Measurements from ENCODE around the gene SORCS1. TPM values are rescaled to one million over a fixed set of nuclear protein-coding genes. Genes with fewer than 3 reads are reported as not detected.
"Not testable (repeated sequence)": the region's sequence is repeated elsewhere in the genome, so short reads cannot be mapped to it uniquely, and the experiment has no call there.

Gene SORCS1
- total RNA-seq, 1 donor from 2014 or later: 0.12 TPM

DNA sequence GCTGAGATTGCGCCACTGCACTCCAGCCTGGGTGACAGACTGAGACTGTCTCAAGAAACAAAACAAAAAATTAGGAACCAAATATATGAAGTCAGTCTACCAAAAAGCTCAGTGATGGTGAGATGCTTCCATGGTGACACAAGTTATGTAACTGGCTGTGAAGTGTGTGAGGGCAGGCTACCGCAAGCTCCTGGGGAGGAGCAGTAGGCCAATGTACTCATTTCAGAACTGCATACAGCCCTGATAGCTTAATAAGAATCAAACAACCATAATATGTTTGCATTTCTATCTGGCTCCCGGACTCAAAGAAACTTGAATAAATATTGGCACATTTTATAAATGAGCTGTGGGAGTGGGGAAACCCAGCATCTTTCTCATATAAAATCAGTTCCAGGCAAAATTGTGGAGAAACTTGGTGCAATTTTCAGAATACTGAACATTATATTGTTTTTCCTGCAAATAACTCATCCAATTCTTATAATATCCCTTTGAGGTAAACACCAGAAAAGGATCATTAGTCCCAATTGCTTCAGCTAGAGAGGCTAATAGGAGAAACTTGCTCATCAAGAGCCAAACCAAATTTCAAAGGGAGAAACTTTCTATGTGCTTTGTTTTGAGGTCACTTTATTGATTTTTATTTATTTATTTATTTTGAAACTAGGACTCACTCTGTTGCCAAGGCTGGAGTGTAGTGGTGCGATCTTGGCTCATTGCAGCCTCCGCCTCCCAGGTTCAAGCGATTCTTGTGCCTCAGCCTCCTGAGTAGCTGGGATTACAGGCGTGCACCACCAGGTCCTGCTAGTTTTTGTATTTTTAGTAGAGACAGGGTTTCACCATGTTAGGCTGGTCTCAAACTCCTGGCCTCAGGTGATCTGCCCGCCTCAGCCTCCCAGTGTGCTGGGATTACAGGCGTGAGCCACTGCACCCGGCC, 127.0 kb downstream of the SORCS1 start:
- no peak for ATAC-seq

DNA sequence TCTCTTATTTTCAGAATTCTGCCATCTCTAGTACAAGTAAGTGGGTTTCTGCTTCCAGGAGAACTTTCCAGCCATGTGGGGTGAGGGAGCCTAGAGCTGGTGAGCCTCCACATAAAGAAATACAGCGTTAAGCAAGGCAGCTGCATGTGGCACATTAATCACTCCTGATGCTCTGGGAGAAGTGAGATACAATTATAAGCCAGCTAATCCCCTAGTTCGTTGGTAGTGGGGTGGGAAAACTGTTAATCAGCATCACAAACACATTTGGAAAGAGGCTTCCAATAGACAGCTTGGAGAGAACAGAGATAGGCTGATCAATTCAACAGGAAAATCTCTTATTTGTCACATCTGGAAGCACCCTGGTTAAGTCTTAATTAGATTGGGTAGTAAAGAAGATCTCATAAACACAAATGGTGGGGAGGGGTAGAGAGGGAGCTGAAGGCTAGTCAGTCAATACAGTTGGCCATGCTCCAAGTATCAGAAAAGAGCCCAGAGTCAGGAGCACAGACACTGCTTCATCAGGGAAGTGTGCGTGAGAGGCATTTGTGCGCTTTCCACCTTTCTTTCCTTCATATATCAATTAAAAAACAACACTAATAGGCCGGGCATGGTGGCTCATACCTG, 130.6 kb downstream of the SORCS1 start:
- ATAC-seq: no peak

DNA sequence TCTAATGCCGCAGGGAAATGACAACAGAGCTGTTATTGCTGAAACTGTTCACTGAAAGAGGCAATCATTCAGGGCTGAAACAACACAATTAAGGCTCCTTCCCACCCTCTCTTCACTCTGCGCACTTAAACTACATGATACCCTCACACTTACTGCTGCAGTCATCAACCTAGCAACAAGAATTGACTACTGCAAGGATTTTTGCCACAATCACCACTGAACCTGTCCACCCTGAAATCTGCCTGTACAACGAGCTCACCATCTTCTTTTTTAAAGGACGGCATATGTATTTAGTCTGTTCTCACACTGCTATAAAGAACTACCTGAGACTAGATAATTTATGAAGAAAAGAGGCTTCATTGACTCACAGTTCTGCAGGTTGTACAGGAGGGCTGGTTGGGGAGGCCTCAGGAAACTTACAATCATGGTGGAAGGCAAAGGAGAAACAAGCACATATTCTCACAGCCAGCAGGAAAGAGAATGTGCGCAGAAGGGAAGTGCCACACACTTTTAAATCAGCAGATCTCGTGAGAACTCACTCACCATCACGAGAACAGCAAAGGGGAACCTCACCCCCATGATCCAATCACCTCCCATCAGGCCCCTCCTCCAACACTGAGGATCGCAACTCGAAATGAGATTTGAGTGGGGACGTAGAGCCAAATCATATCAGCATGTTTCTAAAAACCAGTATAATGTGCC, 131.7 kb downstream of the SORCS1 start:
- ATAC-seq: no peak

DNA sequence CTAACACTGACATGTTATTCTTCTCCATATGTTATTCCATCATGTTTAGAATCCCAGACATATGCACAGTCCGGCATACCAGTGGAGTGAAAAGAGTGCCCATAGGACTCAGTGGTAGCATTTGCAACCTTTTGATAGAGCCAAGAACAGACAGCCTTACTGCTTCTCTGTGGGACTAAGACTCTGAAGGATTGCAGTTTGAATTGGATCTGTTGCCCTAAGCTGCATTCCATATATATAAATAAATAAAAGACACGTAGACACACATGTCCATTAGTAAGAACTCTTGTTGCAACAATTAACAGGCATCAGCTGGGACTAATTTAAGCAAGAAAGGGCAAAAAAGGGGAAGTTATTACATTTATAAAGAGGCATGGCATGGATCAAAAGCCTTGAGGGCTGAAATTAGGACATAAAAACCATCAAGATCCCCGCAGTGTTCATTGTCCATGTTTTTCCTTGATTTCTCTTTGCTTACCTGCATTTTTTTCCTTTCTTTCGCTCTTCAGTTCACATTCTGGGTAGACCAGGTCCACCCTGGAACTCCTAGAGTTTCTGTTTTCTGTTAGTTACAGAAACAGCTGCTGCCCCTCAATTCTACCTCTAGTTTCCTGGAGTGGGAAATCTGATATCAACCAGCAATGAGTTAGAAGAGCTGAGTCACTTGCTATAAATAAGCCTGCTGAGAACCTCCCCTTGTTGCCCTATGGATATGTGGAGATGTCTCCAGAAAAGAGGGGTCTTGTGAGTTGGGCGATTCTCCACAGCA, 132.4 kb downstream of the SORCS1 start:
- no peak for ATAC-seq

DNA sequence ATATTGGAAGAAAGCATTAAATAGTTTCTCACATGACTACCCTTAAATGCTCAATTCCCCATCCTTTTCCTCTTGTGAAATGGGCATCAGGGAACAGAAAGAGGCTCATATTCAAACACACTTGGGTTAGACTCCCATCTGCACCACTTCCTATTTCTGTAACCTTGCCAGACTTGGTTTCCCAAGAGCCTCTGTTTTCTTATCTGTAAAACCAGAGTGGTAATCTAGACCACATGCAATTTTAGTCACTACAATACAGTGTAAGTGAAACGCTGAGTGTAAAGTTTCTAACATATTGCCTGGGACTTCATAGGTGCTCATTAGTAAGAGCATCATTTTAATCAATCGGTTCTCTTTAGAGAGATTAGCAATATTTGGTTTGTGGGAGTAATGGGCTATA, 136.3 kb downstream of the SORCS1 start:
- ATAC-seq: no peak

DNA sequence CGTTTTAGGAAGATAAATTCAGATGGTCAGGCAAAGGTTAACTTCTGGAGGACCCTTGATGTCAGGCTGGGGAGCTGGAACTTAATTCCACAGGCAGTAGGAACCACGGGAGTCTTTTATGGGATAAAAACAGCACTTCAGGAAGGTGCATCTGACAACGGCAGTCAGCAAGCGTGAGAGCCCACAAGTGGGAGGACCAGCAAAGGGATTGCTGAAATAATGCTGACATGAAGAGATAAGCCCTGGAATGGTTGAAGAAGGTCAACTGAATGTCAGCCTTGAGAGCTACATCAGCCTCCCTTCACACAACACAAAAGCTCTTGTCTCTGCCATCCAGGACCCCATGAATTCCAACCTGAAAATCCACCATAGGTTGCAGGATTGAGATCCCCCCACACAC, 138.8 kb downstream of the SORCS1 start:
- ATAC-seq: no peak

DNA sequence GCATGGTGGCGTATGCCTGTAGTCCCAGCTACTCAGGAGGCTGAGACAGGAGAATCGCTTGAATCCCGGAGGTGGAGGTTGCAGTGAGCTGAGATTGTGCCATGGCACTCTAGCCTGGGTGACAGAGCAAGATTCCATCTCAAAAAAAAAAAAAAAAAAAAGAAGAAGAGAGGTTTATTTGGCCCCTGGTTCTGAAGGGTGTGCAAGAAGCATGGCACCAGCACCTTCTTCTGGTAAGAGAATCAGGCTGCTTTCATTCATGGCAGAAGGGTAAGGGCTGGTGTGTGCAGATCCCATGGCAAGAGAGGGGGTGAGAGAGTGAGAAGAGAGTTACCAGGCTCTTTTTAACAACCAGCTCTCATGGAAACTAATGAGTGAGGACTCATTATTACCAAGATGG, 140.5 kb downstream of the SORCS1 start:
- not testable (repeated sequence) for ATAC-seq

DNA sequence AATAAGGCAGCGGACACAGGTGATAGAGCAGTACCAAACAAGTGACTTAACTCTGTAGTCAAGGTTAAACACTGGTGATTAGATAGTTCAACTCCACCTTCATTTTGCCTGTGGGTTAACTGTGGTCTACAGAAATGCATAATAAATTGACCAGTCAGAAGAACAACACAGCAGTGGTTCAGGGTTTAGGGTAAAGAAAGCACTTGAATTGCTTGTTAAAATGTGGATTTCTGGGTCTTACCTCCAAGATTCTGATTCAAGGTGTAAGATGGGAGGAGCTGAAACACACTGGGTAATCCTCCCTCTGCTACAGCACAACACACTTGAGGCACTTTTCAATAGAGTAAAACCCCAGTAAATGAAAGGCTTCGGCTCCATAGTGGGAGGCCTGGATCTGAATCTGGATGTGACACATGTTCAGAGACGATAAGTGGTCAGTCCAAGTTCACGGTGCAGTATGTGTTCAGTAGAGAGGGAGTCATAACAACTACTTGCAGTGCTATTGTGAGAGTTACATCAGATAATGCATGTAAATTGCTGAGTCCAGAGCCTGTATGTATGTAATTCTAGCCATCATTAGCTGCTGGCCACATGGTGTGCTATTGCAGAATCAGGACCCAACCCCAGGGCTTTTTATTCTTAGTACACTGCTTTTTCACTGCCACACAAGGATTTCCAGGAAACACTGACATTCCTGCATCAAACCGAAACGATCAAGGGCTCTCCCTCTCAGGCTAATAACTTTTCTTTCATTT, 141.7 kb downstream of the SORCS1 start:
- ATAC-seq: no peak

DNA sequence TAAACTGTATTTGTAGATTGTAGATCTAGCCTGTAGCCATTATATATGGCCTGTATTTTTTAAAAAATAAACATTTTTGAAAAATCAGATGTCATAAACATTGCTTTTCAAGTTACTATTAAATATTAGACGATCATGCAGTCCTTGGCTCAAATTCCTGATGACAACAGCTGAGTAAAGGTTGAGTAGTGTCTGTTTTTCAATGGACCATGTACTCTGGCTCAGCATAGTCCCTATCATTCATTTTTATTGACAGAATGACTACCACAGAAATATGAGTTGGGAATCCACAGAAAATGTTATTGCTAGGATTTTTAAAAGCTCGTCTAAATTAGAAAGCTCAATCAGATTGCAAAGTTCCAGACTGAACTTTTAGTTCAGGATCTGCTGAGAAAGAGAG, 145.4 kb downstream of the SORCS1 start:
- ATAC-seq: no peak

DNA sequence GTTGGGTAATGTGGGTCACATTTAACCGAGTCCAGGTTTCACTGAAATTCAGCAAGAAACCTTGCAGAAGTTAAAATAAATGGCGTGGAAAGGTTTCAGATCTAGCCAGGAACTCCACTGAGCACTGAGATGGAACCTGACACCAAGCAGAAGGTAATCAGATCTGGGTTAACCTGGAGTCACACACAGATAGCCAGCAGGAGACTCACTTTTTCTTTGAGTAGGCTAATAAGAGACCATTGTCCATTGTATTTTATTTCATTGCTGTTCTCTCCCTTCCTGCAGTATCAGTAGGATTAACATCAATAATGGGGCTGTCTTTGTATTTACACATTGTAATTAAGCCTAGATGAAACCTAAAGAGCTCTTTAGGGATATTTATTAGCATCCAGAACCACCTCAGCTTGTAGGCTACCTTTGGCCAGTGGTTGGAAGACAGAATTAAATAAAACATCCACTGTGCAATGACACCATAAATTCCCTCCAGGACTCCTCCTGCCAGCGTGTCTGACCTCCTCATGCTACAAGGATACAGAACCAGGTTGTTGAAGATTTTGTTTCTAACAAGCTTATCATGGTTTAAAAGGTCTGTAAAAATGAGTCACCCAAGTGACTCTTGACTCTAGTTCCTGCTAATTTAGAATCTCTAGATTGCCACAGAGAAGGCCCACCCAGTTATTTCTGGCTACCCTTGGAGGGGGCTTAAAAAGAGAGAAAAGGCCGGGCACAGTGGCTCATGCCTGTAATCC, 151.1 kb downstream of the SORCS1 start:
- no peak for ATAC-seq

DNA sequence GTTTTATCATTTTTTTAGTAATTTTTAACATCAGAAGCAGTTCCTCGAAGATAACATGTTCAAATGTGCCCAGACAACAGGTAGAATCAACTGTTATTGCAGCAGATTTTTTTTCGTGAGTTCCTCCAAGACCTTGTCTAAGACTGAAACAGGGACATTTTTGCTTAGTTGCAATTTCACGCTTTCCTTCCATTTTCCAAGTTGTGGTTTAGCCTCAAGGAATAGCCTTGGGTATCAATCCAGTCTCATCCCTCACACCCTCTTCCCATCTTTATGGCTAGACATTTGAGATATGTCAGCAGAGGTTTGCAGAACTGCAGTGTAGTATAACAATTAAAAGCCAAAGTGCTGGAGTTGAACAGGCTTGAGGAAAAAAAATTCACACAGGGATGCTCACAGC, 152.5 kb downstream of the SORCS1 start:
- no peak for ATAC-seq

DNA sequence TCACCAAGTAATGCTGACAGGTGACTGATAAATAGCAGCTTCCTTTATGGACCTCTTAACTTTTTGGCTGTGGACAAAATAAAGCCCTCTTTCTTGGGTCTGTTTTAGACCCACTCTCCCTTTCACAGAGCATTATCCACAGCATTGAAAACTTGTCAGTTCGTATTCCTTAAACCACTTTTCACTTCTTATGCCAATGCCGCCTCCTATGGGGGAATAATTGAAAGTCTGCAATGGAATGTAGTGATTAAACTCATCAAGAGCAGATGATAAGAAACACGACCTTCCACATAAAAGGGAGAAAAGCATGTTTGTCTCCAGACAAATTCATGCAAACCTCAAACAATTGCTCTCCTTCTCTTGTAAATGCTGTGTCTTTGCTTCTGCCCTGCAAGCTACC, 153.4 kb downstream of the SORCS1 start:
- ATAC-seq: no peak

DNA sequence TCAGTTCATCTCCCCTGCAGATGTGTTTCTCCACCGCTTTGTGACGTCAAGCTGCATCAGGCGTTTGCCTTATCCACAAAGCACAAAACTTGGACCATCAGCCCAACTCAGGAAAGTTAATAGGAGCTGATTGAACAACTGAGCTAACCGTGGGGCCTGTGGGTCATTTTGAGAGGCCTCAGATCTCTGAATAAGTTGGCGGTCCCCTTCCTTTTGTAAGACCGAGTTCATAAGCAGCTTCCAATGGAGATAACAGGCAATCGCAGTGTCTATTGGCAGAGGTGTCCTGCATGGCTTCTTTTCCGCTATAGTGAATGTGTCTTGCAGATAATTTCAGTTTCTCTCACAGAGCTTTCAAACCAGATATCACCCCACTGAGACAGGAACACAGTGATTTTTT, 154.0 kb downstream of the SORCS1 start:
- no peak for ATAC-seq

DNA sequence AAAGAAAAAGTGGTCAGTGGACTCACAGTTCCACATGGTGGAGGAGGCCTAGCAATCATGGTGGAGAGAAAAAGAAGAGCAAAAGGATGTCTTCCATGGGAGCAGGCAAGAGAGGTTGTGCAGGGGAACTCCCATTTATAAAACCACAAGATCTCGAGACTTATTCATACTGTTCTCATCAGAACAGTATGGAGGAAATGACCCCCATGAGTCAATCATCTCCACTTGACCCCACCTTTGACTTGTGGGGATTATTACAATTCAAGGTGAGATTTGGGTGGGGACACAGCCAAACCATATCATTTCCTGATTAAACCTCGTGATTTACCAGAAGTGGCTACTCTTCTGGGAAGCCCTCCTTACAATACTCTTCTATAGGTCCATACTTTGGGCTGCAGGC, 160.1 kb downstream of the SORCS1 start:
- no peak for ATAC-seq

DNA sequence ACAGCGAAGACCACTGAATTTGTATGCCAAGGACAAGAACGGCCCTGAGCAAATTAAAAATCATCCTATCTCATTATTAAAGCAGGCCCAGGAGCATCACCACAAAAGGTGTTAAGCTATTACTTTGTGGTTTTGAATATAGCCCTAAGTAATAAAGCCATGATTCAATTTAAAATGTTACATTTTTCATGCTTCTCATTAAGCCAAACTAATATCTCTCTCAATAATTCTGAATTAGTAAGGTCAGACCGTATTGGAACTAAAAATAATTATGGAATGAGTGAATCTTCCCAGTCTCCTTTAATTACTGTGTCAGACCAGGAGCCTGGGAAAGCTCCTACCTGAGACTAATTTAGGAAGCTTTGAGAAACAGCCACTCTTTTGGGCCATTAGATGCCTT, 162.4 kb downstream of the SORCS1 start:
- no peak for ATAC-seq

DNA sequence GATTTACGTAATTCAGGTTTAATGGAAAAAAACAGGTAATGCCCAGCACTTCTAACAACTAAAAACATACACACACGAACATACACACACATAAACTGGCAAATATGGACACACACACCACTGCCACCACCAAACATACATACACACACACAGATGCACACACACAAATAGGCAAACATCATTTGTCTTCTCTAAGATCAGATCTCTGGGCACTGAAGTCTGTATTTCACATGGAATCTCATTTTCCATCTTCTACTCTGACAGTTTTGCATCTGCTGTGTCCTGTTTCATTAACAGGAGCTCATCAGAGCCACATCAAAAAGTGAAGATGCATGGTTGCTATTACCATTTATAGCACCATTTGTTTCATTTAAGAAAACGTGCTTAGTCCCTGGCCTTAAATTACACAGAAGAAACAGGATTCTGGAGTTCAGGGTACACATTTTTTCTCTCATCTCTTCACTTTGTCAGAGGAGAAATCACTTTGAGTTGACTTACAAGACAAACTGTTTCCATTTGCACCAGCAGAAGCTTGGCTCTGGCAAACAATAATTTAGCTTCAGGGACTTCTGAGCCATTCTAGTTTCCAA, 165.3 kb downstream of the SORCS1 start:
- no peak for ATAC-seq

DNA sequence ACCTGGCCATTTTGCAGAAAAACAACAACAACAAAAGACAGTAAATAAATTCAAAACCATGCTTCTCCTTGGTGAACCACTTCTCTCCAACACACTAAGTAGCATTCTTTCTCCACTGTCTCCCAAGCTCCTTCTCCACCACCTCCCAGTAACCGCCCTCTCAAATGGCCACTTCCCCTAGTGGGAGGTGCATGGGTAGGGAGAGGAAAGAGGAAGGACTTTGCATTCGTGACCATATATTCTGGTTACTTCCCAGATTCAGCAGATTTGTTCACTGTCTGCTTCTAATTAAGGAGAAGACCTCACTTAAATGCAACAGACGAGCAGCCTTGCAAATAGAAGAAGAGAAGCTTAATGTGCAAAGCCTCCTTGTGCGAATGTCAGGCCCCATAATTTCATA, 166.8 kb downstream of the SORCS1 start:
- ATAC-seq: no peak

DNA sequence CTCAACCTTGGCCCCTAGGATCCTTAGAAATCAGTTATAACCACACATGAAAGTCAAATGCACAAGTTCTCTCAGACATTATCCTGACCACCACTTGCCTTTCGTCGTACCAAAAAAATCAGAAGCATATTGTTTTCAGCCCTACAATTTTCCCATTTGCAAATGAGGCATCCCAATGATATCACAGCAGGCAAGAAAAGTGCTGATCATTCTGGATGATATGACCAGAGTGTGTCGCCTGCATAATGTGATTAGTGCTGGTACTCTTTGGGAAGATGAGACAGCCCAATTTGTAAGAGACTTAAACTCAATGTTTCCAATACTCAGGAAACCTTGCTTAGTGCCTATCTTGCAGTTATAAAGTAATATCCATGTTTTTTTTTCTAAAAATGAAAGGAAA, 168.0 kb downstream of the SORCS1 start:
- no peak for ATAC-seq

DNA sequence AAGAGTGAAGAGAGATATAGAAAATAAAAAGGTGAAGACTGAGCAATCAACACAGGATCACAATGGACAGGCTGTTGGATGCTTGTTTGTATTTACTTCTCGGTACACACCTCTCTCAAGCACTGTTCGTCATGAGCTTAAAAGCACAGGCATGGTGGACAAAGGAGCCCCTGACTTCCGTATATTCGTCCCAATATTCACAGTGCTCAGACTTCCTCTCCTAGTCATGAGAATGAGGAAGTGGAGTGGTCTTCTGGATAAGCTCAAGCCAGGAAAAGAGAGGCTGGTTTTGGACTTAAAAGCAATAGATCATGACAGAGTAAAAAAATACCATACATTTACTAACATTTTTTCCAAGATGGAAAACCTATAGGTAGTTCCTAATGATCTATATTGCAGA, 172.5 kb downstream of the SORCS1 start:
- no peak for ATAC-seq

DNA sequence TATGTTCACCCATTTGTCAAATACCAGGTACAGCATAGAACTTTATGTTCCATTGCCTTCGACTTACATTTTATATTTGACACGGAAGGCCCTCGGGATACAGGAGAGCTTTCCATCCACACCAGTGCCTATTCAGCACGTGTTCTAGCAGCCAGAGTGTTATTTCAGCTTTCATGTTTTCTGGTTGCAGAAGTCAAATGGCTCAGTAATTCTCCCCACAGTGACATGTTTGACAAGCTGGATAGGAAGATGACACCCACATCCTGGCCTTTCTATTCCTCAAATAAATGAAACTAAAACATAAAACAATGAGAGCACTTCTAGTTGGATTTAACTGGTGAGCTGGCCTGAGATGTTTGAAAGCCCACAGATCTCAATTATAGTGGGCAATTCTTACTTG, 173.4 kb downstream of the SORCS1 start:
- ATAC-seq: no peak

DNA sequence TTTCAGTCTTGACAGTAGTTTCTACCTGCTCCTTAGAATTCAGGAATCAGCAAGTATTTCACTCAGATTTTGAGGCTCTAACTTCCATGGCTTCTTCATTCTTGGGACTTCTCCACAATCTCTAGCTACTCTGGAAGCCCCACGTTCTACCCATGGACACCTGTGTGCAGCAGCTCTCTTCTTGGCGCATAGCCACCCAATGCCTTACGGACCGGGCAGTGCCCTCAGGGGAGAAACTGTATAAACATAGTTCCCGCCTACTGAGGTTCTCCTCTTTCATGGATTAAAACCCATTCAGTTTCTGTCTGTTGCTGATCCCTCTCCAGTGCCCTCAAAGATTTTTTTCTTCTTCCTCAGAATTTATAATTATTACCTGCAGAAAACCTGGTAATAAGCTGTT, 177.1 kb downstream of the SORCS1 start:
- no peak for ATAC-seq

Measured in esophagus mucosa (tissue), 1 donor.